Psoas muscle (tissue), 8 donors: ENCODE measurements around the gene SUMF1. TPM values are rescaled to one million over a fixed set of nuclear protein-coding genes. Genes with fewer than 3 reads are reported as not detected.

Experiments
- ATAC-seq, 4 donors: fragments of 200-7000 bp; cut with Tn5 transposase; one replicate each; pipeline ENCODE4 v1.9.1; 2020; ENCODE audit warnings: moderate library complexity in 3 of 4, mild to moderate bottlenecking in 2 of 4
- DNase-seq, 2 donors: peaks; one replicate each; pipeline ENCODE4 v3.0.0-alpha.2; 2020
- H3K27ac ChIP-seq: fragments of 200-600 bp; one replicate; pipeline ENCODE4 v1.8.0; 2022
- H3K27me3 ChIP-seq, 3 donors: fragments of 200-600 bp in 1 of 3; one replicate each; pipeline versions ENCODE4 v1.6.1 to v1.8.0; 2013 to 2022; ENCODE audit warnings: low read length in 2 of 3, mild to moderate bottlenecking in 2 of 3, moderate library complexity in 1 of 3; ENCODE audit not compliant: insufficient read depth in 3 of 3
- H3K36me3 ChIP-seq, 2 donors: fragments of 200-600 bp in 1 of 2; one replicate each; pipeline versions ENCODE4 v1.6.1 to v1.8.0; 2013 to 2022; ENCODE audit warnings: low read depth in 1 of 2, mild to moderate bottlenecking in 1 of 2, moderate library complexity in 1 of 2; ENCODE audit not compliant: insufficient read depth in 1 of 2
- H3K4me1 ChIP-seq: fragments of 200-600 bp; one replicate; pipeline ENCODE4 v1.8.0; 2022
- H3K4me3 ChIP-seq: fragments of 200-600 bp; one replicate; pipeline ENCODE4 v1.8.0; 2022; ENCODE audit warnings: mild to moderate bottlenecking
- H3K9me3 ChIP-seq: fragments of 200-600 bp; one replicate; pipeline ENCODE4 v1.8.0; 2022
- CTCF ChIP-seq: fragments of 200-600 bp; IDR thresholded peaks from one replicate; pipeline ENCODE4 v1.8.0; 2022; ENCODE audit warnings: antibody characterized with exemption
- WGBS, 3 donors: extraction: QIAGEN DNeasy Blood & Tissue Kit; methylation state at CpG; one replicate each; pipeline versions ENCODE4 v1.1.6 to v1.1.7; 2013; 5-methylcytosine and 5-hydroxymethylcytosine counted together
- intact Hi-C, 2 donors: fragments of 100-400 bp; cut with DNase I; formaldehyde crosslinking; loops; one replicate each; pipeline versions ENCODE4 v1.11.0 to v1.14.2; 2022
- polyA plus RNA-seq, 3 donors: library from polyadenylated mRNA; stranded (reverse); fragments of 200-250 nt; gene quantifications; one replicate each; pipeline ENCODE4 v1.2.3, GENCODE V29; 2013
- total RNA-seq, 4 donors: library from RNA; stranded (reverse); fragmentation: NEBNext Ultra II Directional in 2 of 4; extraction: Animal tissue kit (Norgen Biotek cat#: 25700) in 2 of 4; gene quantifications; one replicate each; pipeline versions ENCODE4 v1.2.1 to v1.2.4, GENCODE V29; 2021 to 2023
- donor health status: healthy with polysubstance abuse.
- donor health status: DM: no; HTN: no; CAD: no; lungs with moderate emphysema.
- donor health status: Bipolar disorder and iron deficiency.
- donor health status: healthy.
- donor health status: DM: yes; HTN: yes; CAD: no.
- donor health status: DM: no; HTN: no; CAD: no.
- donor health status: DM: no; HTN: no; CAD: no.
- donor health status: DM: yes; HTN: yes; CAD: no.

Gene SUMF1
- total and polyA plus RNA-seq, 7 donors, result 3.0 to 7.6 (median 5.0) TPM

- DNase-seq (no peak), ATAC-seq (peak in 1 of 4 donors; percentile 15)
- Histone ChIP-seq H3K27me3 (no peaks in the 10 kb centered on the region), H3K9me3 (no peaks in the 10 kb centered on the region), H3K4me1 (no peaks in the 10 kb centered on the region), H3K4me3 (peak overlapping the region; percentile 11), H3K36me3 (peaks cover 0 to 5% of the 10 kb centered on the region in 2 donors), H3K27ac (no peak overlapping the region)
- intact Hi-C loops, result no loop called here
- TF ChIP-seq CTCF, result no peak
- 36 to 43% (median 39%) methylated on average over 14 of the region's 14 CpGs for WGBS, 3 donors
Observed at GRCh38 chr3:4504340-4505261, 37.5 kb upstream of the SUMF1 start.

GRCh38 chr3:4503050-4503449, 36.0 kb upstream of the SUMF1 start:
- no peak for TF ChIP-seq CTCF
- no peaks in the 10 kb centered on the region for H3K27me3 ChIP-seq
- intact Hi-C loops, result no loop called here
- peaks cover 0 to 5% of the 10 kb centered on the region in 2 donors for H3K36me3 ChIP-seq
- WGBS, 3 donors, result 78 to 87% (median 82%) methylated on average over 5 of the region's 5 CpGs
- DNase-seq, result no peak
- no peaks in the 10 kb centered on the region for H3K9me3 ChIP-seq
- ATAC-seq, result no peak
- H3K4me1 ChIP-seq, result no peaks in the 10 kb centered on the region
- H3K4me3 ChIP-seq, result no peak overlapping the region
- H3K27ac ChIP-seq, result no peak overlapping the region

GRCh38 chr3:4501927-4502326, 34.9 kb upstream of the SUMF1 start:
- ATAC-seq (no peak), DNase-seq (no peak)
- no peaks in the 10 kb centered on the region for H3K27me3 ChIP-seq
- no peaks in the 10 kb centered on the region for H3K4me1 ChIP-seq
- intact Hi-C loops, result no loop called here
- 77 to 80% (median 78%) methylated on average over 9 of the region's 9 CpGs for WGBS, 3 donors
- H3K9me3 ChIP-seq, result no peaks in the 10 kb centered on the region
- H3K36me3 ChIP-seq, result peaks cover 0 to 5% of the 10 kb centered on the region in 2 donors
- no peak overlapping the region for H3K27ac ChIP-seq
- no peak for TF ChIP-seq CTCF
- H3K4me3 ChIP-seq, result no peak overlapping the region

- Histone ChIP-seq H3K4me3 (no peak overlapping the region), H3K4me1 (no peaks in the 10 kb centered on the region), H3K9me3 (no peaks in the 10 kb centered on the region), H3K27me3 (no peaks in the 10 kb centered on the region), H3K36me3 (peaks cover 0 to 5% of the 10 kb centered on the region in 2 donors), H3K27ac (no peak overlapping the region)
- TF ChIP-seq CTCF, result no peak
- WGBS, 3 donors, result 84 to 93% (median 90%) methylated on average over 3 of the region's 3 CpGs
- intact Hi-C loops, result no loop called here
- DNase-seq, result no peak
- no peak for ATAC-seq
Observed at GRCh38 chr3:4501437-4501836, 34.4 kb upstream of the SUMF1 start.
